HCT116 (cell line): Measurements from ENCODE around the gene SUGCT. TPM values are rescaled to one million over a fixed set of nuclear protein-coding genes. Genes with fewer than 3 reads are reported as not detected.
"Not testable (repeated sequence)": the region's sequence is repeated elsewhere in the genome, so short reads cannot be mapped to it uniquely, and the experiment has no call there.

ENCODE experiments used
- ATAC-seq: fragments of 200-7000 bp; cut with Tn5 transposase; 2 replicates; pipeline ENCODE4 v1.9.1; 2020; ENCODE audit warnings: mild to moderate bottlenecking, moderate library complexity
- BruUV-seq: library from RNA; stranded (reverse); fragments of 400-500 nt; replicated peaks from 2 replicates; lab custom pipeline; 2021; lab: Mats Ljungman, UMichigan
- CTCF ChIA-PET: fragments of 300-600 bp; sonication (Branson Sonifier 250); formaldehyde crosslinking; loops from one replicate; lab custom pipeline; 2021; ENCODE audit warnings: antibody characterized with exemption; lab: Charles Lee
- POLR2A ChIA-PET: fragments of 300-600, 350-600 bp; sonication (Branson Sonifier 250); formaldehyde crosslinking; loops from one replicate; lab custom pipeline; 2021; ENCODE audit warnings: antibody characterized with exemption; lab: Charles Lee
- RAD21 ChIA-PET, 2 experiments: fragments of 300-600 bp; sonication (Branson Sonifier 250); formaldehyde crosslinking; loops; one replicate each; lab custom pipeline; 2023; ENCODE audit warnings: low total read pairs in 2 of 2; ENCODE audit not compliant: uncharacterized antibody in 2 of 2, unreplicated experiment in 2 of 2, low non-redundant PET in 1 of 2; lab: Charles Lee
- DNase-seq: peaks from one replicate; pipeline ENCODE4 v3.0.0-alpha.2; 2010; ENCODE audit warnings: low read depth, low spot score
- H2AFZ ChIP-seq: fragments of 200-600 bp; shearing (Covaris generic), sonication (generic); 2 replicates; pipeline ENCODE4 v1.6.1; 2017; ENCODE audit warnings: low read depth, mixed run types, mixed read lengths, antibody characterized with exemption, low read length; ENCODE audit not compliant: poor library complexity, severe bottlenecking
- H3K27ac ChIP-seq: 2 replicates; pipeline ENCODE4 v1.5.1; 2012; ENCODE audit warnings: low read depth, low read length
- H3K27me3 ChIP-seq: fragments of 200-600 bp; sonication (generic); 2 replicates; pipeline ENCODE4 v1.6.1; 2016; ENCODE audit warnings: mixed run types, low read length, mixed read lengths; ENCODE audit not compliant: insufficient read depth
- H3K36me3 ChIP-seq, 2 experiments: fragments of 200-500 bp in 1 of 2; fragments of 200-600 bp in 1 of 2; sonication (Bioruptor generic) in 1 of 2; sonication (generic) in 1 of 2; 2 replicates each; pipeline versions ENCODE4 v1.5.1 to v1.6.1; 2014 to 2016; ENCODE audit warnings: low read length in 2 of 2, inconsistent platforms in 1 of 2, mixed read lengths in 1 of 2, mixed run types in 1 of 2; ENCODE audit not compliant: insufficient read depth in 2 of 2, control insufficient read depth in 1 of 2
- H3K4me1 ChIP-seq, 2 experiments: fragments of 200-600 bp in 1 of 2; sonication (generic) in 1 of 2; 2 replicates each; pipeline versions ENCODE4 v1.5.1 to v1.6.1; 2012 to 2017; ENCODE audit warnings: low read length in 2 of 2, inconsistent platforms in 1 of 2, mild to moderate bottlenecking in 1 of 2, mixed read lengths in 1 of 2, mixed run types in 1 of 2, moderate library complexity in 1 of 2; ENCODE audit not compliant: insufficient read depth in 2 of 2, control insufficient read depth in 1 of 2
- H3K4me2 ChIP-seq: fragments of 200-600 bp; sonication (generic); 2 replicates; pipeline ENCODE4 v1.6.1; 2017; ENCODE audit warnings: mixed run types, low read length, mixed read lengths
- H3K4me3 ChIP-seq, 2 experiments: fragments of 200-600 bp in 1 of 2; sonication (generic) in 1 of 2; replicated peaks in 1 of 2; 2 replicates each; pipeline ENCODE4 v1.5.1; 2011 to 2016; ENCODE audit warnings: low read length in 2 of 2, control low read depth in 1 of 2, low read depth in 1 of 2, mild to moderate bottlenecking in 1 of 2, mixed read lengths in 1 of 2, mixed run types in 1 of 2
- H3K79me2 ChIP-seq: fragments of 200-600 bp; sonication (generic); 2 replicates; pipeline ENCODE4 v1.6.1; 2017; ENCODE audit warnings: mild to moderate bottlenecking, mixed run types, low read length, moderate library complexity, mixed read lengths; ENCODE audit not compliant: insufficient read depth
- H3K9ac ChIP-seq: fragments of 200-600 bp; sonication (generic); 2 replicates; pipeline ENCODE4 v1.6.1; 2016; ENCODE audit warnings: low read length, mixed read lengths
- H3K9me2 ChIP-seq: fragments of 200-600 bp; sonication (generic), shearing (Covaris generic); 2 replicates; pipeline ENCODE4 v1.6.1; 2017; ENCODE audit warnings: mixed run types, mild to moderate bottlenecking, moderate library complexity; ENCODE audit not compliant: insufficient read depth
- H3K9me3 ChIP-seq, 2 experiments: fragments of 200-500 bp in 1 of 2; fragments of 200-600 bp in 1 of 2; sonication (Bioruptor generic) in 1 of 2; sonication (generic) in 1 of 2; 2 replicates each; pipeline ENCODE4 v1.6.1; 2014 to 2017; ENCODE audit warnings: low read length in 2 of 2, mixed read lengths in 2 of 2, inconsistent platforms in 1 of 2, low read depth in 1 of 2, mild to moderate bottlenecking in 1 of 2, mixed run types in 1 of 2, moderate library complexity in 1 of 2; ENCODE audit not compliant: control insufficient read depth in 1 of 2, insufficient read depth in 1 of 2
- H4K20me1 ChIP-seq: fragments of 200-600 bp; sonication (generic), shearing (Covaris generic); 2 replicates; pipeline ENCODE4 v1.6.1; 2017; ENCODE audit warnings: mixed run types, mild to moderate bottlenecking, moderate library complexity; ENCODE audit not compliant: insufficient read depth
- CEBPB ChIP-seq: IDR thresholded peaks from 2 replicates; pipeline ENCODE4 v1.6.1; 2012; ENCODE audit warnings: low read depth
- FOSL1 ChIP-seq: IDR thresholded peaks from 2 replicates; pipeline ENCODE4 v1.6.1; 2012; ENCODE audit warnings: low read depth
- SIN3A ChIP-seq: IDR thresholded peaks from 2 replicates; pipeline ENCODE4 v1.6.1; 2012; ENCODE audit warnings: low read depth
- YY1 ChIP-seq: IDR thresholded peaks from 2 replicates; pipeline ENCODE4 v1.6.1; 2011; ENCODE audit warnings: low read length, low read depth, moderate library complexity, mild to moderate bottlenecking; ENCODE audit not compliant: insufficient replicate concordance; ENCODE audit errors: extremely low read depth
- ZNF274 ChIP-seq: fragments of 200-500 bp; sonication (Bioruptor generic); IDR thresholded peaks from 2 replicates; pipeline ENCODE4 v1.6.1; 2014; ENCODE audit warnings: mild to moderate bottlenecking, low read depth, low read length, inconsistent platforms
- intact Hi-C: fragments of 100-400 bp; cut with micrococcal nuclease; formaldehyde crosslinking; loops from 2 replicates; pipeline ENCODE4 v1.10.0; 2022
- total RNA-seq: library from RNA; stranded (reverse); gene quantifications from one replicate; pipeline ENCODE4 v1.2.1, GENCODE V29; 2021; ENCODE audit not compliant: unreplicated experiment
- TF ChIP-seq, protein P1 (sequence below): IDR thresholded peaks from 2 replicates; pipeline ENCODE4 v1.6.1; 2012; ENCODE audit warnings: low read depth
- TF ChIP-seq, protein P2 (sequence below), 3 experiments: fragments of 200-600 bp in 1 of 3; sonication (generic) in 1 of 3; IDR thresholded peaks in 2 of 3; conservative IDR thresholded peaks in 1 of 3; 2 replicates each; pipeline ENCODE4 v1.5.1; 2012 to 2017; ENCODE audit warnings: low read depth in 2 of 3, low read length in 2 of 3, antibody characterized with exemption in 1 of 3, borderline replicate concordance in 1 of 3, control low read depth in 1 of 3, mild to moderate bottlenecking in 1 of 3, mixed read lengths in 1 of 3, mixed run types in 1 of 3, moderate library complexity in 1 of 3; ENCODE audit not compliant: insufficient read depth in 1 of 3

The SUGCT gene
- total RNA-seq, 1 experiment from 2014 or later: 4.4 TPM

DNA sequence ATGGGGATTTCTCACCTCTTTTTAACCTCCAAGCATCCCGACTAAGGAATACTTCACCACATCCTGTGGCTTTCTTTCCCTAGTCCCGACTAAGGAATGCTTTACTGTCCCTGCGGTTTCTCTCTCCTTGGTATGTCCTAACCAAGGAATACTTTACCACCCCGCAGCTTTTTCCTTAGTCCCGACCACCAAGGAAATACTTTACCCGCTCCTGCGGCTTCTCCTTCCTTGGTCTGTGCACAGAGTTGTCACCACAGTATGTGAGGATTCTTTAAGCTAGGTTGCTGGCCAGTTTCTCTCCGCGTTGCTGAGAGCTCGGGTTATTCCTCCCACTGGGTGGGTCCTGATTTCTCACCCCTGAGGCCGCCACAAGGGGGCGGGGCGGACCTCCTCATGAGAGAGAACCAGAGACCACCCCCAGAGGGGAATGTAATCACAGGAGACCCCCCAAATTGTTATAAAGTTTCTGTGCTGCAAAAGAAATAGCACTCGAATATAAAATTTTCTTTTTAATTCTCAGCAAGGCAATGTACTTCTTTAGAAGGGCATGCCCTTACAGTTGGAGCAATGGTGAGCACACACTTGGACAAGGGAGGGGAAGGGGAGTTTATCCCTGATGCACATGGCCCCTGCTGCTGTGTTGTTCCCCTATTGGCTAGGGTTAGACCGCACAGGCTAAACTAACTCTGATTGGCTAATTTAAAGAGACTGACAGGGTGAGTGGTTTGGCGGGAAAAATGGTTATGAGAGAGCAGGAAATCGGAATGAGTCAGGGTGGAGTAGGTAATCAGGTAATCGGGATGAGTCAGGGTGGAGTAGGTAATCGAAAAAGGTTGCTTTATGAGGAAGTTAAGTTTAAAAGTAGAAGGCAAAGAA is 12.8 kb downstream of the SUGCT start:
- no peaks in the 10 kb centered on the region; a peak in 1 of 4 replicates for H3K9me3 ChIP-seq
- intact Hi-C loops: no loop called here
- RAD21 ChIA-PET: no interaction called here
- no peaks in the 10 kb centered on the region for H4K20me1 ChIP-seq
- no peak overlapping the region for H3K4me3 ChIP-seq
- no peaks in the 10 kb centered on the region for H3K36me3 ChIP-seq
- POLR2A ChIA-PET: no interaction called here
- TF ChIP-seq YY1: no peak
- TF ChIP-seq CEBPB: no peak
- TF ChIP-seq SIN3A: no peak
- TF ChIP-seq, protein P1, sequence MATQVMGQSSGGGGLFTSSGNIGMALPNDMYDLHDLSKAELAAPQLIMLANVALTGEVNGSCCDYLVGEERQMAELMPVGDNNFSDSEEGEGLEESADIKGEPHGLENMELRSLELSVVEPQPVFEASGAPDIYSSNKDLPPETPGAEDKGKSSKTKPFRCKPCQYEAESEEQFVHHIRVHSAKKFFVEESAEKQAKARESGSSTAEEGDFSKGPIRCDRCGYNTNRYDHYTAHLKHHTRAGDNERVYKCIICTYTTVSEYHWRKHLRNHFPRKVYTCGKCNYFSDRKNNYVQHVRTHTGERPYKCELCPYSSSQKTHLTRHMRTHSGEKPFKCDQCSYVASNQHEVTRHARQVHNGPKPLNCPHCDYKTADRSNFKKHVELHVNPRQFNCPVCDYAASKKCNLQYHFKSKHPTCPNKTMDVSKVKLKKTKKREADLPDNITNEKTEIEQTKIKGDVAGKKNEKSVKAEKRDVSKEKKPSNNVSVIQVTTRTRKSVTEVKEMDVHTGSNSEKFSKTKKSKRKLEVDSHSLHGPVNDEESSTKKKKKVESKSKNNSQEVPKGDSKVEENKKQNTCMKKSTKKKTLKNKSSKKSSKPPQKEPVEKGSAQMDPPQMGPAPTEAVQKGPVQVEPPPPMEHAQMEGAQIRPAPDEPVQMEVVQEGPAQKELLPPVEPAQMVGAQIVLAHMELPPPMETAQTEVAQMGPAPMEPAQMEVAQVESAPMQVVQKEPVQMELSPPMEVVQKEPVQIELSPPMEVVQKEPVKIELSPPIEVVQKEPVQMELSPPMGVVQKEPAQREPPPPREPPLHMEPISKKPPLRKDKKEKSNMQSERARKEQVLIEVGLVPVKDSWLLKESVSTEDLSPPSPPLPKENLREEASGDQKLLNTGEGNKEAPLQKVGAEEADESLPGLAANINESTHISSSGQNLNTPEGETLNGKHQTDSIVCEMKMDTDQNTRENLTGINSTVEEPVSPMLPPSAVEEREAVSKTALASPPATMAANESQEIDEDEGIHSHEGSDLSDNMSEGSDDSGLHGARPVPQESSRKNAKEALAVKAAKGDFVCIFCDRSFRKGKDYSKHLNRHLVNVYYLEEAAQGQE: no peak
- TF ChIP-seq, protein P2, sequence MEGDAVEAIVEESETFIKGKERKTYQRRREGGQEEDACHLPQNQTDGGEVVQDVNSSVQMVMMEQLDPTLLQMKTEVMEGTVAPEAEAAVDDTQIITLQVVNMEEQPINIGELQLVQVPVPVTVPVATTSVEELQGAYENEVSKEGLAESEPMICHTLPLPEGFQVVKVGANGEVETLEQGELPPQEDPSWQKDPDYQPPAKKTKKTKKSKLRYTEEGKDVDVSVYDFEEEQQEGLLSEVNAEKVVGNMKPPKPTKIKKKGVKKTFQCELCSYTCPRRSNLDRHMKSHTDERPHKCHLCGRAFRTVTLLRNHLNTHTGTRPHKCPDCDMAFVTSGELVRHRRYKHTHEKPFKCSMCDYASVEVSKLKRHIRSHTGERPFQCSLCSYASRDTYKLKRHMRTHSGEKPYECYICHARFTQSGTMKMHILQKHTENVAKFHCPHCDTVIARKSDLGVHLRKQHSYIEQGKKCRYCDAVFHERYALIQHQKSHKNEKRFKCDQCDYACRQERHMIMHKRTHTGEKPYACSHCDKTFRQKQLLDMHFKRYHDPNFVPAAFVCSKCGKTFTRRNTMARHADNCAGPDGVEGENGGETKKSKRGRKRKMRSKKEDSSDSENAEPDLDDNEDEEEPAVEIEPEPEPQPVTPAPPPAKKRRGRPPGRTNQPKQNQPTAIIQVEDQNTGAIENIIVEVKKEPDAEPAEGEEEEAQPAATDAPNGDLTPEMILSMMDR (IDR thresholded peaks at IDR 0.05 in 2 of 3, conservative IDR thresholded peaks at IDR 0.05 in 1 of 3; ENCODE audit: borderline replicate concordance in 1 of 3, insufficient read depth in 1 of 3, low read depth in 2 of 3, low read length in 2 of 3): peak in 1 of 3 experiments; percentile 7; a peak in 1 of 6 replicates
- no peak for TF ChIP-seq ZNF274
- TF ChIP-seq FOSL1: no peak
- no peaks in the 10 kb centered on the region for H3K27me3 ChIP-seq
- peaks cover 0 to 8% of the 10 kb centered on the region in 2 experiments; a peak in 1 of 4 replicates for H3K4me1 ChIP-seq
- no peak overlapping the region for H2AFZ ChIP-seq
- no TSS peak for BruUV-seq
- no peak for DNase-seq
- H3K79me2 ChIP-seq: no peaks in the 10 kb centered on the region
- H3K4me2 ChIP-seq: no peak overlapping the region
- H3K9me2 ChIP-seq: no peaks in the 10 kb centered on the region
- H3K9ac ChIP-seq: no peak overlapping the region
- no peak overlapping the region for H3K27ac ChIP-seq
- no peak for ATAC-seq
- CTCF ChIA-PET: no interaction called here

DNA sequence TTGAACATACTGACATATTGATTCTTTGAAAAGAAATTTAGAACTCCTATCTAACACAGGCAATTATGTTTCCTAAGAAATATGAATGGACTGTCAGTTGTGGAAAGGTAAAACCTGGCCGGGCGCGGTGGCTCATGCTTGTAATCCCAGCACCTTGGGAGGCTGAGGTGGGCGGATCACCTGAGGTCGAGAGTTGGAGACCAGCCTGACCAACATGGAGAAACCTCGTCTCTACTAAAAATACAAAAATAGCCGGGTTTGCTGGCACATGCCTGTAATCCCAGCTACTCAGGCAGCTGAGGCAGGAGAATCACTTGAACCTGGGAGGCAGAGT is 13.4 kb downstream of the SUGCT start:
- H3K9me2 ChIP-seq, H2AFZ ChIP-seq, POLR2A ChIA-PET, H3K9ac ChIP-seq, RAD21 ChIA-PET, H3K4me1 ChIP-seq, H3K4me2 ChIP-seq, BruUV-seq, H3K4me3 ChIP-seq, H3K36me3 ChIP-seq, CTCF ChIA-PET, ATAC-seq, H3K27me3 ChIP-seq, DNase-seq, H3K79me2 ChIP-seq, intact Hi-C loops, H3K9me3 ChIP-seq, H4K20me1 ChIP-seq, H3K27ac ChIP-seq: not testable (repeated sequence)
